Stimulated activated CD4-positive, alpha-beta T cell treated with anti-CD3 and anti-CD28 coated beads, Interleukin-2, amount 100 ng/mL, for 48 hours (primary cell): ENCODE measurements around the gene SBF1.
"Not testable (repeated sequence)": the region's sequence is repeated elsewhere in the genome, so short reads cannot be mapped to it uniquely, and the experiment has no call there.

Experiments used
- DNase-seq, 2 donors: peaks; one replicate each; pipeline ENCODE4 v3.0.0-alpha.2; 2020

Gene SBF1

DNA sequence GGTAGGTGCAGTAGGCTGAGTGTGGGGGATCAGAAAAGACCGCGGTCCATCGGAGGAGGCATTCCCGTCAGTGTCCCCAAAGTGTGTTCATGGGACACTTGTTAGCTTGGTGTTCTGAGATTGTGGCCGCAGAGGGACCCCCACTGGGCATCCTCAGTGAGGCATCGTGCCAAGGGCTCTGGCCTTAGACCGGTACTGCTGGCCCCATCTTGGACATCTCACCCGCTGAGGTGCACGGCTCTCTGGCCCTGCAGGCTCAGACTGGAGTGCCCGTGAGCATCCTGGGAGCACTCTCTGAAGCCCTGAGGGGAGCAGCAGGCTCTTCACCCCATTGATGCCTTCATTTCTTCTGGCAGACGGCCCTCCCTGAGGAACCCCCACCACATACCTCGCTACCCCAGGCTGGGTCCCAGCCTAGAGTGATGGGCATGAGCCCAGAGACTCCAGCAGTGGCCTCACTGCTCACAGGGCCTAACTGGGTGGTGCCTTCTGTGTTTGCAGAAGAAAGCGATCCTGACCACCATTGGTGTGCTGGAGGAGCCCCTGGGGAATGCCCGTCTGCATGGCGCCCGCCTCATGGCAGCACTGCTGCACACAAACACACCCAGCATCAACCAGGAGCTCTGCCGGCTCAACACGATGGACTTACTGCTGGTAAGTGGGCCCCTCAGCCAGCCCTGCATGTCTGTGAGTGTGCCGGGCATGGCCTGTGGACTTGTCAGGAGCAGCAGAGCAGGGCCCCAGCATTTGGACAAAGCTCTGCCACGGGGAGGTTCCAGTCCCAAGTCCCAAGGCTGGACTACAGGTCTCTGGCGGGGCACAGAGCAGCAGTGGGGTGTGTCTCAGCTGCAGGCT, 51.6 kb downstream of the SBF1 start:
- DNase-seq = no peak

DNA sequence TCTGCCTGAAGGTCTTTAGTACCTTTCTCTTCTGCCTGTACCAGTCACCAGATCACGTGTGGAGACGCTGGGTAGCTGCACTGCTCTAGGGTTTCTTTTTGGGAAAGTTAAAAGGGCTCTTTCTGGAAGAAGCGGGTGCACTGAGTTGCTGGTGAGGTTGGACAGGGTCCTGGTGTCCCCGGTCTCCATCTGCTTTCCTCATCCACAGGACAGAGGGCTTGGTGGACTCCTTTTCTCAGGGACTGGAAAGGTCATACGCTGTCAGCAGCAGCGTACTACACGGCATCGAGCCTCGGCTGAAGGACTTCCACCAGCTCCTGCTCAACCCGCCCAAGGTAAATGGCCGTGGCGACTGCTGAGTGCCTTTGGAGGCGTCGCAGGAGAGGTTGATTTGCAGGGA, 52.8 kb downstream of the SBF1 start:
- DNase-seq = no peak

DNA sequence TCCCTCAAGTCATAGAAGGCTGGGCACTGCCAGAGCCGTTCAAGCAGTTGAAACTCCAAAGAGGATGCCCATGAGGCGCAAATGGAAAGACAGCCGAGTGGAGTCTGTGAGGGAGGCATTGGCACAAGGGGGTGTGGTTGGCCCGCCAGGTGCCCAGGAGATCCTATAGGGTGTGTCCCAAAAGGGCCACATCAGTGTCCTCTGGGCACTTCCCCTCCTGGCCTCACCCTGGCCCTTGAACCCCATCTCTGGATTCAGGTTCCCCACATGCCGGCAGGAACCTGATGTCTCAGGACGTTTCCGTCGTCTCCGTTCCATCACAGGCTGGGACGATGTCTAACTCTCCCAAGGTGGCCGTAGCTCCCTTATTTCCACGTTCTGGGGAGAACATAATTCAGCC, 54.3 kb downstream of the SBF1 start:
- DNase-seq = no peak

DNA sequence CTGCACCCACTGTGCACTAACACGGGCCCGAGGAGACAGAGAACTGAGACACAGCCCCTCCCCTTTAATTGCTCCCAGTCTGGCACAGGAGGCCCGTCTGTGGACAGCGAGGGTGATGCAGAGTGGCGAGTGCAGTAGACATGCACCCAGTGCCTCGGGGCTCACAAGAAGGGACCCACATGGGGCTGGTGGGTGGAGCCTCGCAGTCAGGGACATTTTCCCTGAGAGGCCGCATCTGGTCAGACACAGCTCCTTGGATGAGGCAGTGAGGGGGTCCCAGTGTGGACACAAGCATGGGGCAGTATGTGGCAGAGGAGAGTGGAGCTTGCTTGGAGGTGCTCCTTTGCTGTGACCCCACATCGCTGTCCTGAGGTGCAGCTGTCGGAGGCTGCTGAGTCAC, 54.8 kb downstream of the SBF1 start:
- DNase-seq = no peak

DNA sequence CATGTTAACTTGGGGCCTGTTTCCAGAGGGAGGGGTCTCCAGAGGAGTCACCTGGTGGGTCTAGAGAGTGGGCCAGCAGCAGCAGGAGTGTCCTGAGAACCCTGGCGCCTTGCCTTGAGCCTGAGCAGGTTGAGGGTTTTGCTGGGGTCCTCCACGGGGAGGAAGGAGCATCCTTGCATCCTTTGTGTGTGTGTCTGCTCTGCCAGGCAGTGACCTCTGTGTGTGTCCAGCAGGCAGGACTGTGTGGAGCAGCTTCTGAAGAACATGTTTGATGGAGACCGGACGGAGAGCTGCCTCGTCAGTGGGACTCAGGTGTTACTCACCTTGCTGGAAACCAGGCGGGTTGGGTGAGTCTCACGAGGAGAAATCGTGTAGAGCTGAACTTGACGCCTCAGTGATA, 55.7 kb downstream of the SBF1 start:
- DNase-seq = no peak

DNA sequence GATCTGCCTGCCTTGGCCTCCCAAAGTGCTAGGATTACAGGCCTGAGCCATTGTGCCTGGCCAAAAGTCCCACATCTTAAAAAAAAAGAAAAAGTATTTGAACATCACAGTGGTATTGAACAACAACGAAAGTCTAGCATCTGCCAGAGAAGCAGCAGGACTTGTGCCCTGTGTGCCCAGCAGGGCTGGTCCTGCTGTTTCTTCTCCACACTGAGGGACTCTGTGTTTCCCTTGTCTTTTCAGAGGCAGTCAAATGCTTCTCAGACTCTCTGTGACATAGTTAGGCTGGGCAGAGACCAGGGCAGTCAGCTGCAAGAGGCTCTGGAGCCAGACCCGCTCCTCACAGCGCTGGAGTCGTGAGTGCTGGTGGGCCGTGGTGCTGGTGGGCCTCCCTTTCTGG, 56.2 kb downstream of the SBF1 start:
- no peak for DNase-seq

DNA sequence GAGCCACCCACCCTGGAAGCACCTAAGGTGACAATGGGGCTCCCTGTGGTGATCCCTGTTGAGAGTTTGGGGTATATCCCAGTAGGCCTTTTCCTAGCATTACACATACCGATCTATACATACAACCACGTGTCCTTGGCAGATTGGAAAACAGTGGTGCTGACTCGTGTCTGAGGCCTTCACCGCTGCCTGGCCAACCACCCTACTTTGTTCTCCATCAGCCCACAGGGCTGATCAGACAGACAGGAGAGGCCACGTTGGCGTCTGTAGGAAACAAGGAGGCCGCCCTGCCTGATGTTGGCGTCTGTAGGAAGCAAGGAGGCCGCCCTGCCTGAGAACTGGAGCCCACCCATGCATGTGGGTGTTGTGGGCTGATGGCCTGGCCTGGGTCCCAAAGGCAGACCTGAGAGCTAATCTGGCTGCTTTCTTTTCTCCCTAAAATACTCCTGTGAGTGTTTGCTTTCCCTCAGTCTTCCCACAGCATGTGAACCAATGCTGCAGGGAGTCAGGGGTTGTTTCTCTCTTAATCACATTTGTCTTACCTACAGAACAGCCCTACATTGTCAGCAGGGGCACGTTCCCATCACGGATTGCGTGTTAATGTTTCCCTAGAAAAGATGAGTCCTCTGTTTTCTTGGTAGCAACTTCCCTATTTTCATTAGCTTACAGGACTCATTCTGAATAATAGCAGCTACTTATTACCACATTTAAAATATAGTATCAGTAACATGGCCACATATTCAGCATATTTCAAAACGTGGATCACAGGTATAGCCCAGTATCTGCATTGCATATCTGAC, 57.2 kb downstream of the SBF1 start:
- no peak for DNase-seq

DNA sequence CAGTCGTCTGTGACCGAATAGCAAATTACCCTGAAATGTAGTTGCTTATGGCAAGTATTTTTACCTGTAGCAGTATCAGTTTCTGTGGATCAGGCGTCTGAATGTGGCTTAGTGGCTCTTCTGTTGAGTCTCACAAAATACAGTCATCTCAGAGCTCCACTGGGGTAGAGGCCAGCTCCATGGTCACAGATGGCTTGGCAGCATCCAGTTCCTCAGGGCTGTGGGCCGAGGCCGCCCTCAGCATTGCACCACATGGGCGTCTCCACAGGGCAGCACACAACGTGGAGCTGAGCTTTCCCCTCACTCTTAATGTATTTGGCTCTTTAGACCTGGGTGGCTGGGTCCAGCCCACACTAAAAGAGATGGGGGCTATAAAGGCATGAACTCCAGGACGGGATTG, 57.8 kb downstream of the SBF1 start:
- no peak for DNase-seq

DNA sequence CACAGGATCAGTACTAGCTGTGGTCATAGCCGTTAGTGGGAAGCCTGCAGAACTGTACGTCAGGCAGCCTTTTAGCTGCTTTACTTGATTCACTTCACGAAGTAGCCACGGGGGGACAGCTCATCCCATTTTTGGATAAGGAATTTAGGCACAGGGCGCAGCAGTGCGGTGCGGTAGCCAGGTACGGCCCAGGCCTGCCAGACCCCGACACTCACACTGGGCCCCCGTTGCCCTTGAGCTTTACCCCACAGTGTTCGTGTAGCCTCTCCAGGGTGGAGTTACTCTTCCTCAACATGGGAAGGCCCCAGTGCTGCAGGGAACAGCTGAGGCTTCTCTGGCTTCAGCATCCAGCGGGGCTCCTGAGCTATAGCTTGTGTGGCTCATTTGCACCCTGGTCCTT, 59.4 kb downstream of the SBF1 start:
- no peak for DNase-seq

DNA sequence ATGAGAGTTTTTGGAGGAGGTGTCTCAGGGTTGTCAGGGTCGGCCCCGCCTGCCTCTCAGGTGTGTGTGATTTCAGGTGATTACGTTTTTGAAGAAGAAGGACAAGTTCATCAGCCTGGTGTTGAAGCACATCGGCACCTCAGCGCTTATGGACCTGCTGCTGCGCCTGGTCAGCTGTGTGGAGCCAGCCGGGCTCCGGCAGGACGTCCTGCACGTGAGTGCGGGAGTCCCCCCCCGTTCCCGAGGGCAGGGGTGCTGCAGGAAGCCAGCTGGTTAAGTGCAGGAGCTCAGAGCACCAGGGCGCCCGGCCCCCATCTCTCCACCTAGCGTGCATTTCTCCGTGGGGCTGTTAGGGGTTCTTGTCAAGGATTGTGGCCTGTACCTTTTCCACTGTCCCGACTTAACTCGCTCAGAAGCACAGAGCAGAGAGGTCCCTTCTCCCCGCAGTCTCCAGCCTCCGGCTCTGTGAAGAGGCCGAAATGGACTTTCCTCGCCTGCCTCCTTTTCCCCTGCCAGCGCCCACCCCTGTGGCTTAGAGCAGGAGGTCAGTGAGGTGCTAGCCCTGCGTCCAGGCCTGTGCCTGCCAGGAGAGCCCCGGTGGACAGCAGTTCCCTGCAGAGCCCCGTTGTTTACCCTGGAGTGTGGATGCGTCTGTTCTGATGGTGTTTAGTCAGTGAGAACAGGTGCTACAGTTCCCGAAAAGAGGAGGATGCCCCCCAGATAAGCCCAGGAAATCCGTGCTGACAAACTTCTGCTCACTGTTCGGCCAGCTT, 60.2 kb downstream of the SBF1 start:
- DNase-seq = no peak

DNA sequence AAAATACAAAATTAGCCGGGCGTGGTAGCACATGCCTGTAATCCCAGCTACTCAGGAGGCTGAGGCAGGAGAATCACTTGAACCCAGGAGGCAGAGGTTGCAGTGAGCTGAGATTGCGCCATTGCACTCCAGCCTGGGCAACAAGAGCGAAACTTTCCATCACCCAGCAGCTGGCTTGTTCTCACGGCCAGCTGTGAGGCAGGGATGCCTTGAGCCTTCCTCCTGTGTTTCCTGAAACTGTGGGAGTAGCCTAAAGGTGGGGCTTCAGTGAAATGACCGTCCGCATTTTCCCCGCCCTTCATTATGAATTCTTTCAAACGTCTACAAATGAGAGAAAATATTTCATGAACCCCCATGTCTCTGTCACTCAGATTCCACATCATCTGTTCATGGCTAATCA, 65.9 kb downstream of the SBF1 start:
- DNase-seq = not testable (repeated sequence)

DNA sequence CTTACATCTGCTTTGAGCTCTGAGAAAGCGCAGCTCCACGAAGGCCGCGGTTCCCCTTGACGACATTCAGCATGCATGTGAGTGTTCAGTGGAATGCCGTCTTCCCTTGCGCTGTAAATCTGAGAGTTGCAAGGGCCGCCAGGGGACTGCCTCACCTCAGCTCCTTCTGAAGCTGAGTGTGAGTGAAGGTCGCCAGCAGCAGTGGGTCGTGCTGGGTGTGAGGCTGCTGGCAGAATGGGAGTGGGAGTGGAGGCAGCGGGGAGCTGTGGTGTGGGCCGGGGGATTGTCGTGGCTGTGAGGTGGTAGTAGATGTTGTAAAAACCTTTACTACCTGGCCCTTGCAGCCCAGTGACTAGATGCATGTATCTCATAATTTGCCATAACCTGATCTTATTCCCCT, 66.5 kb downstream of the SBF1 start:
- no peak for DNase-seq

DNA sequence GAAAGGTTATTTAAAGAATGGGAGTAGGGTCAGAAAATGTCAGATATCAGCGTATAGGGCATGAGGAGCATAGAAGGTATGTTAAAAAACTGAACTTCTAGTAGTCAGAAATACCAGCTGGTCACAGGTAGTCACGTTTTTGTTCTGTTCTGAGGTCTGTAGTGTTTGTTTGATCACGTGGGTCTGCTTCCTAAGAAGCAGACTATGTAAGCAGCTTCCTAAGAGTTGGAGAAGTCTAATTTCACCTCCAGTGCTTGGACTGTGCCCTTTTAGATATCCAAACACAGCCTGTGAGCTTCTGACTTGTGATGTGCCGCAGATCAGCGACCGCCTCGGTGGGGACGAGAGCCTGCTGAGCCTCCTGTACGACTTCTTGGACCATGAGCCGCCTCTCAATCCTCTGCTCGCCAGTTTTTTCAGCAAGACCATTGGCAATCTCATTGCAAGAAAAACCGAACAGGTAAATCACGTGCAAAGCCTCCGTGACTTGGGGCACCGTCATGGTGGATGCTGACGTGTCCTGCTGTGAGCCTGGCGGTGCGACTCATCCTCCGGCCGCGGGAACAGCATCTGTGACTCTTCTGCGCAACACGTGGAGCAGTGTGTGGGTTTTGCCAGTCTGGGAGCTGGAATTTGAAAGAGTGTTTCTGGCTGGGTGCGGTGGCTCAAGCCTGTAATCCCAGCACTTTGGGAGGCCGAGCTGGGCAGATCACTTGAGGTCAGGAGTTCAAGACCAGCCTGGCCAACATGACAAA, 68.2 kb downstream of the SBF1 start:
- DNase-seq = no peak

DNA sequence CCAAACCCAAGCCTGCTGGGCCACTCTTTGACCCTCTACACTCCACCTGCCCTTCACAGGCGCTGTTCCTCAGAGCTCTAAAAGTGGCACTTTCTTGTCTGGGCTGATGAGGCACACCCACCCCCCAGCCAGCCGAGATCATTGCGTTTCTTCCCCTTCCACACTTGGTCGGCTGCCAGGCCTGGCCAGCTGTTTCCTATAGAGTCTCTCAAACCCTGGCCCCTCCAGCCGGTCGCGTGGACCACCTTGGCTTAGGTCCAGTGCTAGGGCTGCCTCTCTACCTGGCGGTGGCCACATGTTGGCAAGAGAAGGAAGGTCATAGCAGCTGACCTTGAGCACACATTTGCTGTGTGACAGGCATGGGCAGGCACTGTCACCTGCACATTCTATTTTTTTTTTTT, 71.1 kb downstream of the SBF1 start:
- no peak for DNase-seq

DNA sequence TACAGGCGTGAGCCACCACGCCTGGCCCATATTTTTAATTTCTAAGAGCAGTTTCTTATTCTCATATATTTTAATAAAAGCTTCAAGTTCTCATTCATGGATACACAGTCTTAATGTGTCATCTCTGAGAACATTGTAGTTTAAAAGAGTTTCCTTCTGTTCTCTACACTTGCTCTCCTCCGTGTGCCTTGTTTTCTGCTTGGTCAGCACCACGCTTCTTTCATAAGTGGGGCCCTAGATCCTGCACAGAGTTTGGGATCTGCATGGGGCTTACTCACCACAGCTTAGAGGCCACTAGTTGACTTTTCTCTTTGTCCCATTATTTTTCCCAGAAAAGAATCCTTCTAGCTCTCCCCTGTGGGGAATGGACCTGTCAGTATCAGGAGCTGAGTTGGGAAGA, 72.9 kb downstream of the SBF1 start:
- DNase-seq = no peak

DNA sequence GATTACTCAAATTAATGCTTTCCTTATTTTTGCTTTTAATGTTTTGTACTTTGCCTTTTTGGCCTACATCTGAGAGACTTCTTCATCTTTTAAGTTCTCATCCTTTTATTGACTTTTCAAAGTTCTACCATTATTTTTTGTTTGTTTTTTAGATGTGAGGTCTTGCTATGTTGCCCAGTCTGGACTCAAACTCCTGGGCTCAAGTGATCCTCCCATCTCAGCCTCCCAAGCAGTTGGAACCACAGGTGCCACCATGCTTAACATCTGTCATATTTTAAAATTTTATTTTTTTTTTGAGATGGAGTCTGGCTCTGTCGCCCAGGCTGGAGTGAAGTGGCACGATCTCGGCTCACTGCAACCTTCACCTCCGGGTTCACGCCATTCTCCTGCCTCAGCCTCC, 73.9 kb downstream of the SBF1 start:
- DNase-seq = no peak

DNA sequence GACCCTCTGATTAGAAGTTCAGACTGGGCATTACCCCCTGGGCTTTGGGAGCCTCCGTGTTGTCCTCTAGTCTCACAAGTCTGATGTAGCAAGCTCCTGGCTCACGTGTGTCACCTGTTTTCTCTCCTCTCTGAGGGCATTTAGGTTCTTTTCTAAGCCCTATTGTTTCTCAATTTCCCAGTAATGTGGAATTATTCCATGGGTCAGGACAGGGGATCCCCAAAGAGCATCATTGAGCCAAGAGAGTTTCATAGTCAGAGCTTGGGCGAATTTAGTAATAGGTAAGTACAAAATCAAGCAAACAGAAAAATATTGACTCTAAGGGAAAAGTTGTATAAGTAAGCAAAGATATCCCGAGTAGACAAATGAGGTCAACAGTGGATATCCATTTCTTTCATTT, 74.4 kb downstream of the SBF1 start:
- no peak for DNase-seq

DNA sequence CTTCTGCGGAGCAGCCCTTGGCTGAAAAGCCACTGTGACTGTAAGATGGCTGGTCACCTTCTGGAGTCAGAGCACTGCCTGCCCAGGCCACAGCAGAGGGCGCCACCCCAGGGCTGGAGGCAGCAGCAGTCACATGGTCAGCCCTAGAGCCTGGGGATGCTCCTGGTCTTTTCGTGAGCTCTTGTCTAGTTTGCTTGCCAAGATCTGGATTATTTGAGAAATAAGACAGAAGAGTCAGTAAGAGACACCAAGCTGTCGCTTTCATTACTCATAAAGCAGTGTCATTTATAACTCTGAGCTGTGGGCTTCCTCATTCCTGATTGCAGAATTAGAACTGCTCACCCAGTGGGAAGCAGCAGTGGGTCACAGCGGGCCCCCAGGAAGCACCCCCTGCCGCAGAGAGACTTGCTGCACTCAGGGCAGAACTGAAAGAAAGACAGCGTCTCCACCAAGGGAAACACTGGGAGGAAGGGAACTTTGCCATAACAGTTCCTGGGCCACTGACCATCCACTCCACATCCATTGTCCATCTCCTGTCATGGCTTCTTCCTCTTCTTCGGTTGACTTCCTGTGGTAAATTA, 75.0 kb downstream of the SBF1 start:
- DNase-seq = peak; percentile 6 to 12

DNA sequence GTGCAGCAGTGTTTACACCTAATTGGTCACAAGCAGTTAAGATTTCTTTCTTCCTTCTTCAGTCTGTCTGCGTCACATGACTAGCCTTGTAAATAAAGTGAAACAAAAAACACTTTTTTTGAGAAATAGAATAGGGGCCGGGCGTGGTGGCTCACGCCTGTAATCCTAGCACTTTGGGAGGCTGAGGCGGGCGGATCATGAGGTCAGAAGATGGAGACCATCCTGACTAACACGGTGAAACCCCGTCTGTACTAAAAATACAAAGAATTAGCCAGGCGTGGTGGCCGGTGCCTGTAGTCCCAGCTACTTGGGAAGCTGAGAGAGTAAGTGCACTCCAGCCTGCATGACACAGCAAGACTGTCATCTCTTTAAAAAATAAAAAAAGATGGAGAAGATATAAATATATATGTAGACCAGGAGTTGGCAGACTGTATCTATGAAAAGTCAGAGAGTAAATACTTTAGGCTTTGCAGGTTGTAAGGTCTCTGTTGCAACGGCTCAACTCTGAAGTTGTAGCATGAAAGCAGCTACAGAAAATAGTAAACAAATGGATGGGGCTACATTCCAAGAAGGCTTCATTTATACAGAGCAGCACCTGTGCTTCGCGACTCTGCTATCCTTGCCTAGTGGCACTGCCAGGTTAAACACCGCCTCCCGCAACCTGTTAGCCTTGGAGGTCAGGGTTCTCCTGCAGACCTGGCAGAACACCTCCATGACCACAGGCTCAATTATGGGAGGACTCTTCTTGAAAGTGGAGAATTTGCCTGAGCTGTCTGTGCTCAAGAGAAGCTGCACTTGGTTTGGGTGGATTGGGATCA, 75.8 kb downstream of the SBF1 start:
- no peak for DNase-seq

DNA sequence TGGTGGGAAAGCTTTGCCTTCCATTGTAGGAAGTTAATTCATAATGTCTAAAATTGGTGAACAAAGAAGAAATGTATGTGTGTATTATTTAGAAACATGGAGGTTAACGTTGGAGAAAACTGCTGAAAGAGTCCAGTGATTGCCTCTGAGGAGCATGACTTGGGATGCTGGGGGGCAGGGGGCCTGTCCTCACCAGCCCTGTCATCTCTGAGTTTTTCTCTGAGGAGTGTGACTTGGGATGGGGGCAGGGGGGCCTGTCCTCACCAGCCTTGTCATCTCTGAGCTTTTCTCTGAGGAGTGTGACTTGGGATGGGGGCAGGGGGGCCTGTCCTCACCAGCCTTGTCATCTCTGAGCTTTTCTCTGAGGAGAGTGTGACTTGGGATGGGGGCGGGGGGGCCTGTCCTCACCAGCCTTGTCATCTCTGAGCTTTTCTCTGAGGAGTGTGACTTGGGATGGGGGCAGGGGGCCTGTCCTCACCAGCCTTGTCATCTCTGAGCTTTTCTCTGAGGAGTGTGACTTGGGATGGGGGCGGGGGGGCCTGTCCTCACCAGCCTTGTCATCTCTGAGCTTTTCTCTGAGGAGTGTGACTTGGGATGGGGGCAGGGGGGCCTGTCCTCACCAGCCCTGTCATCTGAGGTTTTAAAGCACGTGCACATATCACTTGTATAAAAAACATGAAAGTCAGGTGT, 77.3 kb downstream of the SBF1 start:
- DNase-seq = peak in 1 of 2 donors; percentile 10
